GM19025 (cell line): Measurements from ENCODE around the gene KIF13A.
"Not testable (repeated sequence)": the region's sequence is repeated elsewhere in the genome, so short reads cannot be mapped to it uniquely, and the experiment has no call there.

Experiments used
- ATAC-seq: cut with Tn5 transposase; IDR thresholded peaks from one replicate; pipeline ENCODE4 v1.9.1; 2021; ENCODE audit warnings: mild to moderate bottlenecking, low read depth, moderate library complexity; ENCODE audit not compliant: unreplicated experiment

Gene KIF13A

GRCh38 chr6:17905611-17906592, 81.5 kb downstream of the KIF13A start:
- ATAC-seq = no peak

- ATAC-seq = no peak
These were observed 82.8 kb downstream of the KIF13A start for GRCh38 chr6:17904491-17905120.

DNA sequence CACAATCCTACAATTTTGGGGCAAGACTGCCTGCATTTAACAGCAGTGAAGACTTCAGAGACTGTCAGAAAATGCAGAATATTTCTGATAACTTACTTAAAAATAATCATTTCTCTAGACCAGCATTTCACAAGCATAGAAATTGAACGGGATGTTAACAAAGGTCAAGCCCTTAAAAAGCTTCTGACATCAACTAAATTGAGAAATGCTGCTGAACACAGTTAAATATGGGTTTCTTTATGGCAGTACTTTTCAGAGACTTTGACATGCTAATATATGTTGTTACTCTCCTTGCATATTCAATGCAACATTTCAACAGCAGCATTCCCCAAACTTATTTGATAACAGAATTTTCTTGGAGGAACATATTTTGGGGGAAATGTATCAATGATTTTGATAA, 84.5 kb downstream of the KIF13A start:
- no peak for ATAC-seq

GRCh38 chr6:17901493-17901892, 85.9 kb downstream of the KIF13A start:
- no peak for ATAC-seq

GRCh38 chr6:17900011-17900410, 87.4 kb downstream of the KIF13A start:
- no peak for ATAC-seq

GRCh38 chr6:17899491-17899890, 87.9 kb downstream of the KIF13A start:
- ATAC-seq = no peak

GRCh38 chr6:17897681-17898080, 89.8 kb downstream of the KIF13A start:
- ATAC-seq = no peak

DNA sequence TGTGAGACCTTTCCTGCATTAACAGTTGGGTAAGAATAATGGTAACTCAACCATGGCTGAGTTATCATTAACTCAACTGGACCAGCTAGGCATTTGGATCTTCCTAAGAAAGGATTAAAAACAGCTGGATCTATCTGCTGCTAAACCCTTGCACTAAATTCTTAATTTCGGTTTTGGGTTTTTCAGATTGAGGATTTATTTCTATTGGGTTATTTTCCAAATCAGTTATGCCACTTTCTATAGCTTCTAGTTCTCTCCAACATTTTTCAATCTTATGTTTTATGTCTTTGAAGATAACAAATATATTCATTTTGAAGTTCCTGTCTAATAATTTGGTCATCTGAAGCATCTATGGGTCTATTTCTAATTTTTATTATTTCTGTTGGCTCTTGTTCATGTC, 92.5 kb downstream of the KIF13A start:
- no peak for ATAC-seq

- ATAC-seq = no peak
These were observed 93.2 kb downstream of the KIF13A start for GRCh38 chr6:17894191-17894590.

- ATAC-seq = no peak
These were observed 95.2 kb downstream of the KIF13A start for GRCh38 chr6:17892097-17892686.

- no peak for ATAC-seq
These were observed 97.1 kb downstream of the KIF13A start for GRCh38 chr6:17890309-17890708.

- ATAC-seq = not testable (repeated sequence)
These were observed 97.7 kb downstream of the KIF13A start for GRCh38 chr6:17889777-17890176.

DNA sequence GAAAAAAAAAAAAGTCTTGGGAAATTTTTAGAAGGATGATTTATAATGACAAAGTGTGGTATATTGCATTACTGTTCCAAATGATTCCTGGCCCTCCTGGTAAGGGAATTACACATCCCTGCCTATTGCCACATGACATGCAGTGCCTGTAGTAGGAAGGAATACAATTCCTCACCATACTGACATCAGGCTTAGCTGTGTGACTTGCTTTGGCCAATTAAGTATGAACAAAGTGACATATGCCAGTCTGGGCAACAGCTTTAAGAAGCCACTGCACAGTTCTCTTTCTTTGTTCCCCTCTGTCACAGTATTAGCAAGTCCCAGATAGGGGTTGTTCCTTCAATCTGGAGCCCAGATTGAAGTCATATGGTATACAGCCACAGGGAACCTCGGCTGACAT, 100.5 kb downstream of the KIF13A start:
- no peak for ATAC-seq

- ATAC-seq = no peak
These were observed 101.4 kb downstream of the KIF13A start for GRCh38 chr6:17885889-17886576.

DNA sequence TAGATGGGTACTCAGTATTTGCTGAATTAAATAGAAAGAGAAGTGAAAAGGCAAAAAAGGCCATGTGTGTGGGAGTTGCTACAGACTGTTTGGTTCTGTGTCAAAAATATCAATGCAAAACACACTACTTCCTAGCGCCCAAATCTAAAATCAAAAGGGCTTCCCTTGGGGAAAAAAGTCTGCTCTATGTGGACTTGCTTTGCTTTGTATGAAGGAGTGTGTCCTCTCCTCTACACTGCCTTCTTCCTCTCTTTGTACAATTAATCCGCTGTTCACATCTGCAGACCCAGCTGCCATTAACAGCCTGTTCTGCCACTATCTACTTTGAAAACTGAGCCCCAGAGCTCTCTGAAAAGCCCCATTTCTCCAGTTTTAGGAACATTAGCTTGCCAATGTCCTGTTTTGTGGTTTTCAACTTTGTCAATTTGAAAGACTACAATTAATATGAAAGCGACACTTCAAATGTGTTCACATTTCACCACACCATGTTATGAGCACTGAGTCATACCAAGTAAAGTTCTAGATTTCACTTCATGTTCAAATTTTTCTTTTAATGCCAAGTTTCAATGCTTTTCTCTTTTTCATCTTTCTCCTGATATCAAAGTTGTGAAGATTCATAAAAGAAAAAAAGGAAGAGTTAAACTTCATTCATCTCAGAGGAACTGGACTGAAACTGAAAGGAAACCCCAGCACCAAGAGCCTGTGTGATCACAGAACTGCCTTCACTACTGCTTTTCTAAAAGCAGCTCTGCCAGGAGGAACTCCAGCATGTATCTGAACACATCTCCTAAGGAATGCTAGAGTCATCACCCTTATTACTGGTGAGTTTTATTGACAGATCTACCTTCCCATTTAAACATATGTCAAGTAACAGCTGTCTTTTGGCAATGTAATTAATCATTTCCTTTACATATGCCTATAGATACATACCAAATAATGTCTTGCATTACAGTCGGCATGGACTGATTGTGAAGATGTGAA, 102.6 kb downstream of the KIF13A start:
- peak; percentile 79 for ATAC-seq

DNA sequence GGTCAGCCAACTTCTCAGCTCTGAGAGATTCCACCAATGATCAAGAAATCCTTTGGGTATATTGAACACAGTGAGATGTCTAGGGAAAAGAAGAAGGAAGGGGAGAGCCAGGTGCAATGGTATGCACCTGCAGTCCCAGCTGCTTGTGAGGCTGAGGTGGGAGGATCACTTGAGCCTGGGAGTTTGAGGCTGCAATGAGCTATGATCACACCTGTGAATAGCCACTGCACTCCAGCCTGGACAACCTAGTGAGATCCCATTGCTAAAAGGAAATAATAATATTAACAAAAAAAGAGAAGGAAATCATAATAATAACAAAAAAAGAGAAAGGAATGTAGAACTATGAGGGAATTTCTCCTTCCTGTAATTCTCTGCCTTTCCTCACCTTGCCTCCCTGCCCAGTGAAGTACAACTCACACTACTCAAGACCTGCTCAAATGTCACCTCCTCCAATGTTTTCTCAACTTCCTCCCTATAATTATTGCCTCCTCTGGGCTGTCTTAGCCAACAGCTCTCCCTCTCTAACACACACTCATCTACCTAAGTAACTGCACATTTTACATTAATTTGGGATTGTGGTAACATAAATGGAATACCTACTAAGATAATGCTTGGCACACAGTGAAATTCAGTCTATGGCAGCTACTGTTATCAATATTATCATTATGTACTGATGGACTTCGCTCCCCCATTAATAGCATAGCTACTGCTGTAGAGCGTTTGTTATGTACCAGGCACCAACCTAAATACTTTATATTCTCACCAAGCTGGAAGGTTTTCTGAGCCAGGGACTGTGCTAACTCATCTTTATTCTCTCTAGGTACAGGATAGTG, 103.6 kb downstream of the KIF13A start:
- no peak for ATAC-seq

GRCh38 chr6:17881085-17881858, 106.2 kb downstream of the KIF13A start:
- no peak for ATAC-seq

- no peak for ATAC-seq
These were observed 108.3 kb downstream of the KIF13A start for GRCh38 chr6:17879184-17879583.
